Natural killer cell (primary cell): ENCODE measurements around the gene MRFAP1L1. TPM values are rescaled to one million over a fixed set of nuclear protein-coding genes. Genes with fewer than 3 reads are reported as not detected.

Source experiments
- ATAC-seq, 3 donors: fragments of 150-1000 bp in 2 of 3; fragments of 200-7000 bp in 1 of 3; cut with Tn5 transposase; 1 replicate in 1 of 3; 2 replicates in 2 of 3; pipeline ENCODE4 v1.10.0; 2021; ENCODE audit warnings: mild to moderate bottlenecking in 2 of 3, moderate library complexity in 2 of 3
- DNase-seq, 2 donors: peaks; one replicate each; pipeline versions ENCODE4 v3.0.0 to v3.0.0-alpha.2; 2013 to 2021; ENCODE audit warnings: mixed read lengths in 1 of 2
- H3K27ac ChIP-seq: one replicate; pipeline ENCODE4 v1.5.1; 2013; ENCODE audit warnings: mild to moderate bottlenecking, low read length
- H3K27me3 ChIP-seq: one replicate; pipeline ENCODE4 v1.6.1; 2013; ENCODE audit warnings: low read length; ENCODE audit not compliant: control insufficient read depth, insufficient read depth
- H3K36me3 ChIP-seq: one replicate; pipeline ENCODE4 v1.6.1; 2013; ENCODE audit warnings: low read length; ENCODE audit not compliant: control insufficient read depth, insufficient read depth
- H3K4me1 ChIP-seq: one replicate; pipeline ENCODE4 v1.6.1; 2013; ENCODE audit warnings: low read length; ENCODE audit not compliant: control insufficient read depth, insufficient read depth
- H3K4me3 ChIP-seq: one replicate; pipeline ENCODE4 v1.5.1; 2013; ENCODE audit warnings: low read length
- H3K9me3 ChIP-seq: one replicate; pipeline ENCODE4 v1.6.1; 2013; ENCODE audit warnings: low read length; ENCODE audit not compliant: control insufficient read depth, insufficient read depth
- H3K27ac Mint-ChIP-seq, 2 donors: one replicate each; pipeline ENCODE4 v1.8.0; 2022; ENCODE audit warnings: mild to moderate bottlenecking in 2 of 2, mixed read lengths in 2 of 2, moderate library complexity in 1 of 2
- H3K27me3 Mint-ChIP-seq, 2 donors: one replicate each; pipeline ENCODE4 v1.8.0; 2022; ENCODE audit warnings: low read depth in 2 of 2, mixed read lengths in 2 of 2
- H3K36me3 Mint-ChIP-seq: one replicate; pipeline ENCODE4 v1.8.0; 2022; ENCODE audit warnings: mixed read lengths
- H3K4me1 Mint-ChIP-seq, 2 donors: one replicate each; pipeline ENCODE4 v1.8.0; 2022; ENCODE audit warnings: mixed read lengths in 2 of 2
- H3K4me3 Mint-ChIP-seq: one replicate; pipeline ENCODE4 v1.8.0; 2022; ENCODE audit warnings: mild to moderate bottlenecking, moderate library complexity, mixed read lengths
- H3K9me3 Mint-ChIP-seq, 2 donors: one replicate each; pipeline ENCODE4 v1.8.0; 2022; ENCODE audit warnings: mixed read lengths in 2 of 2
- CTCF ChIP-seq: fragments of 200-600 bp; IDR thresholded peaks from one replicate; pipeline ENCODE4 v1.8.0; 2022; ENCODE audit warnings: antibody characterized with exemption
- WGBS: methylation state at CpG from one replicate; pipeline ENCODE4 v1.1.7; 2013; ENCODE audit warnings: missing lambda C conversion rate; ENCODE audit not compliant: insufficient coverage; 5-methylcytosine and 5-hydroxymethylcytosine counted together
- intact Hi-C: fragments of 100-400 bp; cut with micrococcal nuclease; formaldehyde crosslinking; loops from one replicate; pipeline ENCODE4 v1.14.2; 2022
- total RNA-seq, 4 donors: library from RNA; stranded (reverse); fragments of 120-200 nt in 1 of 4; gene quantifications; one replicate each; pipeline versions ENCODE4 v1.2.3 to v1.2.4, GENCODE V29; 2013 to 2022

MRFAP1L1 gene
- total RNA-seq, 3 donors from 2014 or later (not counting 1 experiment from before 2014, with no cell fraction given), result 38.4 to 60.9 (median 40.8) TPM

DNA sequence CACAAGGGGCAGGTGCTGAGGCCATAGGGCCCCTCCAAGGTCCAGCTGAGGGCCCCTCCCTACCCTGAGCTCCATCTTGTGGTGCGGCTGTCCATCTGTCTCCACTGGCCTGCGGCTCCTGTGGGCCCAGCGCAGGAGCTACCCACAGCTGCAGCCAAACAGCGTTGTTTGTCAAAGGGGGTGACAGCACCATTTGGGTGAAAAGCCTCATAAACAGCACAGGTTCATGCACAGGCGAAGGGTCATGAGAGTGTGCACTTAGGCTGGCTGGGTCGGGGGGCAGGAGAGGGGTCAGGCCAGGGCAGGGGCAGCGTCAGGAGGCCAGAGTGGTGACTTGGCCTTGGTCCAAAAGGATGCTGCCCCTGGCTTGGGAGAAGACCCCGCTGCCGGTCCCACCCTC is 38.6 kb upstream of the MRFAP1L1 start:
- WGBS, result 93% methylated on average over 7 of the region's 9 CpGs
- TF ChIP-seq CTCF, result no peak
- Mint-ChIP-seq H3K27ac (no peak overlapping the region), H3K4me3 (no peak overlapping the region), H3K9me3 (no peaks in the 10 kb centered on the region), H3K27me3 (no peaks in the 10 kb centered on the region), H3K36me3 (no peaks in the 10 kb centered on the region), H3K4me1 (peaks cover 9 to 11% of the 10 kb centered on the region in 2 donors)
- ATAC-seq (no peak), DNase-seq (no peak)
- no peaks in the 10 kb centered on the region for H3K36me3 ChIP-seq
- no peak overlapping the region for H3K27ac ChIP-seq
- H3K9me3 ChIP-seq, result no peaks in the 10 kb centered on the region
- H3K4me1 ChIP-seq, result peaks cover 11% of the 10 kb centered on the region
- H3K4me3 ChIP-seq, result no peak overlapping the region
- intact Hi-C loops, result no loop called here
- no peaks in the 10 kb centered on the region for H3K27me3 ChIP-seq

GRCh38 chr4:6747294-6748051 is 37.8 kb upstream of the MRFAP1L1 start:
- Histone ChIP-seq H3K9me3 (no peaks in the 10 kb centered on the region), H3K36me3 (no peaks in the 10 kb centered on the region), H3K27ac (no peak overlapping the region), H3K27me3 (no peaks in the 10 kb centered on the region), H3K4me1 (peaks cover 11% of the 10 kb centered on the region), H3K4me3 (no peak overlapping the region)
- ATAC-seq (no peak), DNase-seq (no peak)
- Mint-ChIP-seq H3K4me3 (no peak overlapping the region), H3K36me3 (no peaks in the 10 kb centered on the region), H3K27me3 (no peaks in the 10 kb centered on the region), H3K9me3 (no peaks in the 10 kb centered on the region), H3K27ac (no peak overlapping the region), H3K4me1 (peaks cover 9 to 11% of the 10 kb centered on the region in 2 donors)
- TF ChIP-seq CTCF, result no peak
- 92% methylated on average over 11 of the region's 11 CpGs for WGBS
- intact Hi-C loops, result no loop called here

DNA sequence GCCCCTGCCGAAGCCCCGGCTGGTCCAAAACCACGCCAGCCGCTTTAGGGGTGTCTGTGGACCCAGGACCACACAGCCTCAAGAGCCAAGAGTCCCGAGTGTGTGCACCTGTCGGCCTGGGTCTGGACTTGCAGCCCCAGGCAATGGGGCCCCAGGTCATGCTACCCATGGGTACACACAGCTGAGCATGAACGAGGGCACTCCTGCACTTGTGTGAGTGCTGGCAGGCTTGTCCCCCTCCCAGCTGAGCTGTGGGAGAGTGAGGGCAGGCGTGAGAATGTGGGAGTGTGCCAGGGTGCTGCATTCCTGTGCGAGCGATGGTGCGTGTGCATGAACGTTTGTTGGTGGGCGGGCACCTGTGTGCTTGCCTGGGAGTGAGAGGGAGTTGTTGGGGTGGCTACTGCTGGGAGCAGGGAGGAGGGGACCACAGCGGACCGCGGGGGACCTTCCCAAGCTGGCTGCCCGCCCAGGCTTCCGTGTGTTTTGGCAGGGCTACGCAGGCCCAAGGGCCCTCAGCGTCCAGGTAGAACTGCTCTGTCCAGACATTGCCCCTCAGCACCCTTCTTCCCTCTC is 37.1 kb upstream of the MRFAP1L1 start:
- no peak overlapping the region for H3K4me3 Mint-ChIP-seq
- no peak for TF ChIP-seq CTCF
- peaks cover 6% of the 10 kb centered on the region in 2 donors for H3K4me1 Mint-ChIP-seq
- DNase-seq, result no peak
- no peaks in the 10 kb centered on the region for H3K27me3 Mint-ChIP-seq
- H3K27ac Mint-ChIP-seq, result no peak overlapping the region
- Histone ChIP-seq H3K9me3 (no peaks in the 10 kb centered on the region), H3K4me3 (no peak overlapping the region), H3K36me3 (no peaks in the 10 kb centered on the region), H3K4me1 (peaks cover 10% of the 10 kb centered on the region), H3K27ac (no peak overlapping the region), H3K27me3 (no peaks in the 10 kb centered on the region)
- no peaks in the 10 kb centered on the region for H3K9me3 Mint-ChIP-seq
- 91% methylated on average over 20 of the region's 20 CpGs for WGBS
- intact Hi-C loops, result no loop called here
- no peak for ATAC-seq
- no peaks in the 10 kb centered on the region for H3K36me3 Mint-ChIP-seq
